Vagina (tissue), 2 donors: ENCODE measurements around the gene SHLD2. TPM values are rescaled to one million over a fixed set of nuclear protein-coding genes. Genes with fewer than 3 reads are reported as not detected.
A peak's percentile ranks its signal among the peaks of the same experiment; 100 is the strongest.

Experiments used
- DNase-seq, 2 donors: peaks; one replicate each; pipeline ENCODE4 v3.0.0-alpha.2; 2017; ENCODE audit errors: extremely low spot score in 2 of 2
- H3K27ac ChIP-seq: fragments of 200-600 bp; sonication (generic); one replicate; pipeline ENCODE4 v1.5.1; 2019
- H3K27me3 ChIP-seq: fragments of 200-600 bp; sonication (generic); one replicate; pipeline ENCODE4 v1.5.1; 2019
- H3K36me3 ChIP-seq, 2 donors: fragments of 200-600 bp; sonication (generic); one replicate each; pipeline ENCODE4 v1.5.1; 2017 to 2019
- H3K4me1 ChIP-seq: fragments of 200-600 bp; sonication (generic); one replicate; pipeline ENCODE4 v1.5.1; 2019
- H3K4me3 ChIP-seq, 2 donors: fragments of 200-600 bp; sonication (generic); 1 replicate in 1 of 2; 2 replicates in 1 of 2; pipeline ENCODE4 v1.5.1; 2016 to 2019
- H3K9me3 ChIP-seq: fragments of 200-600 bp; sonication (generic); one replicate; pipeline ENCODE4 v1.5.1; 2019
- CTCF ChIP-seq, 3 experiments: fragments of 450-650 bp in 2 of 3; fragments of 200-600 bp in 1 of 3; sonication (generic) in 1 of 3; IDR thresholded peaks; one replicate each; pipeline ENCODE4 v1.5.1; 2017 to 2019; ENCODE audit warnings: antibody characterized with exemption in 3 of 3, mild to moderate bottlenecking in 2 of 3, moderate library complexity in 2 of 3
- POLR2A ChIP-seq, 2 donors: fragments of 450-650 bp; IDR thresholded peaks; one replicate each; pipeline ENCODE4 v1.6.1; 2017; ENCODE audit warnings: antibody characterized with exemption in 2 of 2, mild to moderate bottlenecking in 2 of 2, moderate library complexity in 2 of 2
- POLR2AphosphoS5 ChIP-seq, 2 donors: sonication (generic); formaldehyde crosslinking; IDR thresholded peaks; one replicate each; pipeline ENCODE4 v1.9.0; 2017; ENCODE audit warnings: antibody characterized with exemption in 2 of 2, mild to moderate bottlenecking in 2 of 2, low read depth in 1 of 2; ENCODE audit not compliant: insufficient read depth in 1 of 2
- intact Hi-C: fragments of 100-400 bp; cut with DNase I; formaldehyde crosslinking; loops from one replicate; pipeline ENCODE4 v1.15.1; 2023
- total RNA-seq: library from RNA; depleted of rRNA; stranded (reverse); fragments of >200 nt; gene quantifications from one replicate; pipeline ENCODE4 v1.2.3, GENCODE V29; 2016

The SHLD2 gene
- total RNA-seq, 1 donor from 2014 or later, result 27.5 TPM

GRCh38 chr10:87089746-87090145 lies 5.3 kb upstream of the SHLD2 start:
- no peak overlapping the region for H3K4me3 ChIP-seq
- no peak for TF ChIP-seq POLR2A (IDR thresholded peaks at IDR 0.05)
- no peak overlapping the region for H3K27ac ChIP-seq
- intact Hi-C loops, result loop anchor here (5.0 kb wide), 1 partner anchor 117 kb away; no protein-coding TSS in a partner anchor
- H3K27me3 ChIP-seq, result no peaks in the 10 kb centered on the region
- H3K4me1 ChIP-seq, result peaks cover 49% of the 10 kb centered on the region
- DNase-seq, result no peak
- no peaks in the 10 kb centered on the region for H3K36me3 ChIP-seq
- no peaks in the 10 kb centered on the region for H3K9me3 ChIP-seq

- intact Hi-C loops, result loop anchor here (5.0 kb wide), 1 partner anchor 118 kb away; no protein-coding TSS in a partner anchor
- TF ChIP-seq POLR2AphosphoS5 (IDR thresholded peaks at IDR 0.05; ENCODE audit: insufficient read depth in 1 of 2, low read depth in 1 of 2), result no peak
- TF ChIP-seq CTCF (IDR thresholded peaks at IDR 0.05), result no peak
- no peak for TF ChIP-seq POLR2A (IDR thresholded peaks at IDR 0.05)
These were observed 4.2 kb upstream of the SHLD2 start for GRCh38 chr10:87090779-87091178.

GRCh38 chr10:87092376-87092860 lies 2.6 kb upstream of the SHLD2 start:
- TF ChIP-seq POLR2A (IDR thresholded peaks at IDR 0.05), result no peak
- TF ChIP-seq POLR2AphosphoS5 (IDR thresholded peaks at IDR 0.05; ENCODE audit: insufficient read depth in 1 of 2, low read depth in 1 of 2), result no peak
- no peak for TF ChIP-seq CTCF (IDR thresholded peaks at IDR 0.05)
- Histone ChIP-seq H3K4me1 (peaks cover 54% of the 10 kb centered on the region), H3K27ac (peak overlapping the region; percentile 89), H3K4me3 (peak overlapping the region; percentile 85 to 93), H3K36me3 (peaks cover 0 to 2% of the 10 kb centered on the region in 2 donors), H3K27me3 (no peaks in the 10 kb centered on the region), H3K9me3 (no peaks in the 10 kb centered on the region)
- intact Hi-C loops, result loop anchor here (5.0 kb wide), 1 partner anchor 120 kb away; no protein-coding TSS in a partner anchor
- DNase-seq, result no peak

More at GRCh38 chr10:87090779-87091178, 4.2 kb upstream of the SHLD2 start:
- Histone ChIP-seq H3K27me3 (no peaks in the 10 kb centered on the region), H3K4me1 (peaks cover 47% of the 10 kb centered on the region), H3K9me3 (no peaks in the 10 kb centered on the region), H3K4me3 (no peak overlapping the region), H3K27ac (peak overlapping the region; percentile 89), H3K36me3 (no peaks in the 10 kb centered on the region)
- DNase-seq, result no peak

GRCh38 chr10:87092861-87093631 lies 2.0 kb upstream of the SHLD2 start:
- no peak for DNase-seq
- Histone ChIP-seq H3K4me1 (peaks cover 48% of the 10 kb centered on the region), H3K4me3 (peak overlapping the region; percentile 85 to 93), H3K27ac (peak overlapping the region; percentile 89), H3K27me3 (no peaks in the 10 kb centered on the region), H3K9me3 (no peaks in the 10 kb centered on the region), H3K36me3 (peaks cover 0 to 7% of the 10 kb centered on the region in 2 donors)
- no peak for TF ChIP-seq CTCF (IDR thresholded peaks at IDR 0.05)
- TF ChIP-seq POLR2A (IDR thresholded peaks at IDR 0.05), result no peak
- TF ChIP-seq POLR2AphosphoS5 (IDR thresholded peaks at IDR 0.05; ENCODE audit: insufficient read depth in 1 of 2, low read depth in 1 of 2), result no peak
- intact Hi-C loops, result loop anchor here (5.0 kb wide), 1 partner anchor 121 kb away; no protein-coding TSS in a partner anchor

GRCh38 chr10:87093632-87094372 lies 1.2 kb upstream of the SHLD2 start:
- TF ChIP-seq POLR2AphosphoS5 (IDR thresholded peaks at IDR 0.05; ENCODE audit: insufficient read depth in 1 of 2, low read depth in 1 of 2) (peak in 1 of 2 donors; percentile 29), POLR2A (IDR thresholded peaks at IDR 0.05) (no peak)
- Histone ChIP-seq H3K27ac (peak overlapping the region; percentile 89), H3K9me3 (no peaks in the 10 kb centered on the region), H3K4me1 (peaks cover 48% of the 10 kb centered on the region), H3K36me3 (peaks cover 0 to 10% of the 10 kb centered on the region in 2 donors), H3K27me3 (no peaks in the 10 kb centered on the region), H3K4me3 (peak overlapping the region; percentile 85 to 93)
- DNase-seq, result no peak
- intact Hi-C loops, result loop anchor here (5.0 kb wide), 1 partner anchor 122 kb away; no protein-coding TSS in a partner anchor
